Activated effector memory CD4-positive, alpha-beta T cell treated with anti-CD3 and anti-CD28 coated beads, Interleukin-2, amount 50 U/mL, for 16 hours (primary cell): ENCODE measurements around the gene TAS2R40.
"Not testable (repeated sequence)": the region's sequence is repeated elsewhere in the genome, so short reads cannot be mapped to it uniquely, and the experiment has no call there.

Experiments used
- DNase-seq: peaks from one replicate; pipeline ENCODE4 v3.0.0-alpha.2; 2020

Gene TAS2R40

GRCh38 chr7:143221737-143222136 is at the start of gene TAS2R40:
TSS of gene TAS2R40 (plus strand) at chr7:143222037. CDS start at chr7:143222079, 42 bp downstream.
- no peak for DNase-seq

GRCh38 chr7:143172354-143172753 is 49.5 kb upstream of the TAS2R40 start:
- no peak for DNase-seq

GRCh38 chr7:143176128-143176527 is 45.7 kb upstream of the TAS2R40 start:
- DNase-seq: no peak

- DNase-seq: no peak
Measured at GRCh38 chr7:143177374-143178119, 44.3 kb upstream of the TAS2R40 start.

- DNase-seq: not testable (repeated sequence)
Measured at GRCh38 chr7:143180771-143181170, 41.1 kb upstream of the TAS2R40 start.

GRCh38 chr7:143181349-143181748 is 40.5 kb upstream of the TAS2R40 start:
- DNase-seq: no peak

GRCh38 chr7:143183024-143183423 is 38.8 kb upstream of the TAS2R40 start, which contains the start of gene TAS2R39:
TSS of gene TAS2R39 (plus strand) at chr7:143183419. CDS start at chr7:143183419, 0 bp downstream.
- DNase-seq: no peak

GRCh38 chr7:143185551-143185950 is 36.3 kb upstream of the TAS2R40 start:
- DNase-seq: no peak

GRCh38 chr7:143188994-143189393 is 32.8 kb upstream of the TAS2R40 start:
- no peak for DNase-seq

GRCh38 chr7:143193880-143194279 is 28.0 kb upstream of the TAS2R40 start:
- no peak for DNase-seq

GRCh38 chr7:143199040-143199439 is 22.8 kb upstream of the TAS2R40 start:
- DNase-seq: no peak

- DNase-seq: no peak
Measured at GRCh38 chr7:143202161-143202560, 19.7 kb upstream of the TAS2R40 start.

- no peak for DNase-seq
Measured at GRCh38 chr7:143203386-143203785, 18.5 kb upstream of the TAS2R40 start.

- DNase-seq: no peak
Measured at GRCh38 chr7:143205560-143206293, 16.1 kb upstream of the TAS2R40 start.

- no peak for DNase-seq
Measured at GRCh38 chr7:143210541-143210940, 11.3 kb upstream of the TAS2R40 start.

- DNase-seq: not testable (repeated sequence)
Measured at GRCh38 chr7:143213478-143213877, 8.4 kb upstream of the TAS2R40 start.

- peak; percentile 78 for DNase-seq
Measured at GRCh38 chr7:143214789-143215679, 6.8 kb upstream of the TAS2R40 start.

GRCh38 chr7:143216151-143216550 is 5.7 kb upstream of the TAS2R40 start:
- DNase-seq: no peak

GRCh38 chr7:143216686-143217085 is 5.2 kb upstream of the TAS2R40 start:
- DNase-seq: no peak

- DNase-seq: no peak
Measured at GRCh38 chr7:143217806-143218205, 4.0 kb upstream of the TAS2R40 start.

- DNase-seq: no peak
Measured at GRCh38 chr7:143221286-143221685, 551 bp upstream of the TAS2R40 start.

- no peak for DNase-seq
Measured at GRCh38 chr7:143222782-143223181, 945 bp downstream of the TAS2R40 start.

- no peak for DNase-seq
Measured at GRCh38 chr7:143223784-143224183, 1.9 kb downstream of the TAS2R40 start.
